Colonic mucosa (tissue), 4 donors: ENCODE data around the gene ORC4. TPM values are rescaled to one million over a fixed set of nuclear protein-coding genes. Genes with fewer than 3 reads are reported as not detected.
A peak's percentile ranks its signal among the peaks of the same experiment; 100 is the strongest.

Experiments
- DNase-seq: peaks from one replicate; pipeline ENCODE4 v3.0.0-alpha.2; 2020
- H3K27ac ChIP-seq: fragments of 200-600 bp; one replicate; pipeline ENCODE4 v1.8.0; 2021
- H3K27me3 ChIP-seq: fragments of 200-600 bp; one replicate; pipeline ENCODE4 v1.8.0; 2021
- H3K36me3 ChIP-seq: fragments of 200-600 bp; one replicate; pipeline ENCODE4 v1.8.0; 2021
- H3K4me1 ChIP-seq: fragments of 200-600 bp; one replicate; pipeline ENCODE4 v1.8.0; 2021; ENCODE audit warnings: mild to moderate bottlenecking
- H3K4me3 ChIP-seq: fragments of 200-600 bp; one replicate; pipeline ENCODE4 v1.8.0; 2021
- H3K9ac ChIP-seq, 2 donors: one replicate each; pipeline ENCODE4 v1.7.0; 2013; ENCODE audit warnings: control low read depth in 2 of 2, low read depth in 2 of 2, low read length in 2 of 2
- H3K9me3 ChIP-seq: fragments of 200-600 bp; one replicate; pipeline ENCODE4 v1.8.0; 2021
- intact Hi-C: fragments of 100-400 bp; cut with DNase I; formaldehyde crosslinking; loops from one replicate; pipeline ENCODE4 v1.14.1; 2022
- total RNA-seq, 2 donors: library from RNA; stranded (reverse); fragmentation: NEBNext Ultra II Directional in 1 of 2; extraction: Animal tissue kit (Norgen Biotek cat#: 25700) in 1 of 2; gene quantifications; one replicate each; pipeline ENCODE4 v1.2.1, GENCODE V29; 2021
- TF ChIP-seq, protein P1 (sequence below): fragments of 200-600 bp; IDR thresholded peaks from one replicate; pipeline ENCODE4 v1.8.0; 2022; ENCODE audit warnings: antibody characterized with exemption, mild to moderate bottlenecking
- donor health status: healthy.
- donor health status: DM: no; HTN: no; CAD: no.
- donor health status: DM: no; HTN: no; CAD: no.

The ORC4 gene
- total RNA-seq, 2 donors from 2014 or later: 42.0 to 42.3 TPM

DNA sequence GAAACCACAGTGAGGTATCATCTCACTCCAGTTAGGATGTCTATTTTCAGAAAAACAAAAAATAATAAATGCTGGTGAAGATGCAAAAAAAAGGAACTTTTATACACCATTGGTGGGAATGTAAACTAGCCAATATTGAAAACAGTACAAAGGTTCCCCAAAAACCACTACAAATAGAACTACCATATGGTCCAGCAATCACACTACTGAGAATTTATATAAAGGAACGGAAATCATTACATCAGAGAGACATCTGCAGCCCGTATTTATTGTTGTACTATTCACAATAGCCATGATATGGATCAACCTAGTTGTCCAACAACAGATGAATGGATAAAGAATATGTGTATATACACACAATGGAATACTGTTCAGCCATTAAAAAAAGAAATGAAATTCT, 52.0 kb downstream of the ORC4 start:
- intact Hi-C loops: no loop called here
- TF ChIP-seq, protein P1, sequence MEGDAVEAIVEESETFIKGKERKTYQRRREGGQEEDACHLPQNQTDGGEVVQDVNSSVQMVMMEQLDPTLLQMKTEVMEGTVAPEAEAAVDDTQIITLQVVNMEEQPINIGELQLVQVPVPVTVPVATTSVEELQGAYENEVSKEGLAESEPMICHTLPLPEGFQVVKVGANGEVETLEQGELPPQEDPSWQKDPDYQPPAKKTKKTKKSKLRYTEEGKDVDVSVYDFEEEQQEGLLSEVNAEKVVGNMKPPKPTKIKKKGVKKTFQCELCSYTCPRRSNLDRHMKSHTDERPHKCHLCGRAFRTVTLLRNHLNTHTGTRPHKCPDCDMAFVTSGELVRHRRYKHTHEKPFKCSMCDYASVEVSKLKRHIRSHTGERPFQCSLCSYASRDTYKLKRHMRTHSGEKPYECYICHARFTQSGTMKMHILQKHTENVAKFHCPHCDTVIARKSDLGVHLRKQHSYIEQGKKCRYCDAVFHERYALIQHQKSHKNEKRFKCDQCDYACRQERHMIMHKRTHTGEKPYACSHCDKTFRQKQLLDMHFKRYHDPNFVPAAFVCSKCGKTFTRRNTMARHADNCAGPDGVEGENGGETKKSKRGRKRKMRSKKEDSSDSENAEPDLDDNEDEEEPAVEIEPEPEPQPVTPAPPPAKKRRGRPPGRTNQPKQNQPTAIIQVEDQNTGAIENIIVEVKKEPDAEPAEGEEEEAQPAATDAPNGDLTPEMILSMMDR: no peak

DNA sequence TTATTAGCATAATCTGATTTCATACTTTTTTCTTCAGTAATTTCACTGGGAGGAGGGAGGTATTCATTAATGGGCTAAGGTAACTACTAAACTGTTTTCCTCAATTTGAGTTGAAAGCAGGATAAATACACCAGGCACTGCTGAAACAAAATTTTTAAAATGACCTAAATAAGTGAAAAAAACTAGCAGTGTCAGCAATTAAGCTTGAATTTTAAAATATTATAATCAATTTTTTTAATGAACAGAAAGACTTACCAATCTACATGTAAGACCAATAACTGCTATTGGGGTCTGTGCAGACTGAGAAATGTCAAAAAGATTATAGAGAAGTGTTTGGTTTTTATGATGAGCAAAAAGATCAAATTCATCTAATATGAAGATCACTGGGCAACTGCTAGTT, 68.4 kb downstream of the ORC4 start:
- Histone ChIP-seq H3K27ac (no peak overlapping the region), H3K27me3 (no peaks in the 10 kb centered on the region), H3K4me3 (no peak overlapping the region), H3K36me3 (no peaks in the 10 kb centered on the region), H3K9me3 (no peaks in the 10 kb centered on the region), H3K4me1 (no peaks in the 10 kb centered on the region), H3K9ac (no peak overlapping the region)
- DNase-seq: no peak
- TF ChIP-seq, protein P1: no peak
- intact Hi-C loops: no loop called here

More for the DNA sequence above, 52.0 kb downstream of the ORC4 start:
- Histone ChIP-seq H3K9ac (no peak overlapping the region), H3K36me3 (no peaks in the 10 kb centered on the region), H3K9me3 (no peaks in the 10 kb centered on the region), H3K27me3 (no peaks in the 10 kb centered on the region), H3K4me3 (no peak overlapping the region), H3K27ac (no peak overlapping the region), H3K4me1 (no peaks in the 10 kb centered on the region)
- DNase-seq: no peak

DNA sequence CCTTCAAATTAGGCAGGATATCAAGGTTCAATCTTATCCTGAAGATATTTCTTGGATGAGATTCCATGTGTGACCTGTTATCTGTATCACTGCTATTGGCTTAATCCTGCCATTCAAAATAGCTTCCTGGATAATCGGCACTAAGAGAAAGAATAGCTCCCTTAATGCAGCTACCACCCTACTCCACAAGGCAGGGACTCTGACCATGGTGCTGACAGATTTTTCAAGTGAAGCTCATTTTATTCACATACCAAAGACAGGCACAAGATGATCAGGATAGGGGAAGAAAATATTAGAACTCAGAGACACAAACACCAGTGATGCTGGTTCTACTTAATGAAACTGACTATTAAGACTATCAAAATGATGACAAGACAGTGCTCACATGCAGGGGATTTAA, 74.9 kb downstream of the ORC4 start:
- intact Hi-C loops: no loop called here
- H3K4me3 ChIP-seq: no peak overlapping the region
- no peak overlapping the region for H3K9ac ChIP-seq
- H3K27ac ChIP-seq: no peak overlapping the region
- no peaks in the 10 kb centered on the region for H3K27me3 ChIP-seq
- TF ChIP-seq, protein P1: no peak
- H3K36me3 ChIP-seq: peaks cover 4% of the 10 kb centered on the region
- H3K9me3 ChIP-seq: no peaks in the 10 kb centered on the region
- no peak for DNase-seq
- H3K4me1 ChIP-seq: no peaks in the 10 kb centered on the region

DNA sequence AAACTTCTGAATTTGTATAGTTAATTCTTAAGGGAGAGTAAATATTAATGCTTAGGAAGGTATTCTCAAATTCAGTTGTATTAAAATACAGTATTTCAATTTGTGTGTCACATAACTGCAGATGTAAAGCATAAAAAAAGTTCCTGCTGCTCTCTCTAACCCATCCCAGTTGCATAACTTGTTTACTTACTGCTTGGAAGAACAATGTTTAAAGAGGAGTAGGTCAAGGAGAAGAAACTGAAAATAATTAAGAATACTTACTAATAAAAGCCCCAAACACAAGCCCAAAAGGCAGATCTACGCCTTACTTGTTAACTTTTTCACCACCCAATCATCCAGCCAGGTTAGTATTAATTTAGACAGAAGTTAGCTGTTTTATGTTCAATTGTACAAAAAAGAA, 81.2 kb downstream of the ORC4 start:
- TF ChIP-seq, protein P1: no peak
- DNase-seq: no peak
- Histone ChIP-seq H3K4me3 (no peak overlapping the region), H3K9me3 (no peaks in the 10 kb centered on the region), H3K27me3 (no peaks in the 10 kb centered on the region), H3K27ac (no peak overlapping the region), H3K9ac (no peak overlapping the region), H3K4me1 (no peaks in the 10 kb centered on the region), H3K36me3 (no peaks in the 10 kb centered on the region)
- intact Hi-C loops: loop anchor here (5.0 to 10.0 kb wide), 3 partner anchors 263 to 1055 kb away; no protein-coding TSS in a partner anchor

DNA sequence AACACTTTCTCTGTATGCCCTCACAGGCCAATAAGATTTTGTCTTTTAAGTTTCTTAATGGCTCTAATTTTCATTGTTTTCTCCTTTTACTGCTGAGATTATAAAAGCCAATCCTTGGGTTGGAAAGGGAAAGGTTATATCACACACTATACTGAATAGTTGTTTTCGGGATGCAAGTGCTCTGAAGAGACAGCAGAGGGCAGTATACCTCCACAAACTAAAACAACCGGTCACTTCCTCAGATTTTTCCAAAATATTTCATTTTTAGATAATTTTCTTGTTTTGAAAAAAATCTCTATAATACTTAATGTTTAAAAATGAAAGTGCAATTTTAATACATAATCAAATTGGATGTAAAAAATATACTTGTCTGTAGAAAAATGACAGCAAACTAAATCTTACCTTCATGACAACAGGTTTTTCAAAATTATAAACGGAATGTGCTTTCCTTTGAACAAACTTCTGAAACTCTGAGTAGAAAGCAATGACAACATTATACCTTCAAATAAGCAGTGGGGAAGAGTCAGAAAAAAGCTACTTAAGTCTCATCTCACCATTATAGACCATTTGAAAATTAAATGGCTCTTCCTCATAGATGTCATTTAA, 82.7 kb downstream of the ORC4 start:
- intact Hi-C loops: loop anchor here (5.0 to 10.0 kb wide), 3 partner anchors 264 to 1057 kb away; no protein-coding TSS in a partner anchor
- no peak for DNase-seq

More for the DNA sequence above, 82.7 kb downstream of the ORC4 start:
- Histone ChIP-seq H3K27ac (no peak overlapping the region), H3K9ac (no peak overlapping the region), H3K27me3 (no peaks in the 10 kb centered on the region), H3K4me1 (no peaks in the 10 kb centered on the region), H3K4me3 (no peak overlapping the region), H3K9me3 (no peaks in the 10 kb centered on the region), H3K36me3 (no peaks in the 10 kb centered on the region)
- TF ChIP-seq, protein P1: peak; percentile 82
